HG02884 (cell line): ENCODE data around the gene NR2F1-AS1.

Experiments used
- ATAC-seq: cut with Tn5 transposase; IDR thresholded peaks from one replicate; pipeline ENCODE4 v1.9.1; 2021; ENCODE audit warnings: mild to moderate bottlenecking, moderate library complexity; ENCODE audit not compliant: unreplicated experiment

The NR2F1-AS1 gene

GRCh38 chr5:93578813-93579691 is 2.0 kb downstream of the NR2F1-AS1 start:
- ATAC-seq: no peak

GRCh38 chr5:93577854-93578812 is 2.9 kb downstream of the NR2F1-AS1 start:
- no peak for ATAC-seq

- no peak for ATAC-seq
These were observed 3.8 kb downstream of the NR2F1-AS1 start for GRCh38 chr5:93576994-93577853.

GRCh38 chr5:93575461-93576414 is 5.3 kb downstream of the NR2F1-AS1 start:
- ATAC-seq: no peak

- no peak for ATAC-seq
These were observed 6.3 kb downstream of the NR2F1-AS1 start for GRCh38 chr5:93574491-93575305.

- ATAC-seq: no peak
These were observed 7.4 kb downstream of the NR2F1-AS1 start for GRCh38 chr5:93573354-93574351.

- ATAC-seq: no peak
These were observed 8.2 kb downstream of the NR2F1-AS1 start for GRCh38 chr5:93572608-93573353.

- ATAC-seq: no peak
These were observed 8.9 kb downstream of the NR2F1-AS1 start for GRCh38 chr5:93572101-93572607.

GRCh38 chr5:93571114-93571949 is 9.7 kb downstream of the NR2F1-AS1 start:
- ATAC-seq: no peak

- ATAC-seq: no peak
These were observed 10.5 kb downstream of the NR2F1-AS1 start for GRCh38 chr5:93570294-93571113.

GRCh38 chr5:93569300-93570160 is 11.5 kb downstream of the NR2F1-AS1 start:
- no peak for ATAC-seq

GRCh38 chr5:93567424-93567823 is 13.6 kb downstream of the NR2F1-AS1 start:
- ATAC-seq: no peak

- no peak for ATAC-seq
These were observed 14.9 kb downstream of the NR2F1-AS1 start for GRCh38 chr5:93566091-93566490.
